HEK293T (cell line): Measurements from ENCODE around the gene KRTAP5-7.

ENCODE experiments used
- CTCF ChIA-PET: fragments of 350-600 bp; formaldehyde crosslinking; extraction: SDS; loops from one replicate; lab custom pipeline; 2021; ENCODE audit warnings: antibody characterized with exemption, inconsistent platforms; lab: Yijun Ruan, JAX
- POLR2A ChIA-PET: fragments of 350-600 bp; formaldehyde crosslinking; extraction: SDS; loops from one replicate; lab custom pipeline; 2020; ENCODE audit warnings: antibody characterized with exemption, inconsistent platforms; lab: Yijun Ruan, JAX
- DNase-seq: peaks from one replicate; pipeline ENCODE4 v3.0.0; 2012; ENCODE audit warnings: mixed read lengths; ENCODE audit errors: extremely low spot score
- ARNT ChIP-seq: fragments of 450-650 bp; IDR thresholded peaks from 2 replicates; pipeline ENCODE4 v1.6.1; 2017; ENCODE audit warnings: mild to moderate bottlenecking
- BHLHE40 ChIP-seq: fragments of 450-650 bp; IDR thresholded peaks from 2 replicates; pipeline ENCODE4 v1.6.1; 2016; ENCODE audit warnings: mild to moderate bottlenecking, moderate library complexity, borderline replicate concordance
- CTBP1 ChIP-seq: fragments of 450-650 bp; IDR thresholded peaks from 2 replicates; pipeline ENCODE4 v1.6.1; 2016; ENCODE audit warnings: borderline replicate concordance
- ELF4 ChIP-seq: fragments of 450-650 bp; IDR thresholded peaks from 2 replicates; pipeline ENCODE4 v1.6.1; 2017; ENCODE audit warnings: antibody characterized with exemption
- FOXA1 ChIP-seq: fragments of 450-650 bp; IDR thresholded peaks from 2 replicates; pipeline ENCODE4 v1.6.1; 2016; ENCODE audit warnings: mild to moderate bottlenecking
- FOXK2 ChIP-seq: fragments of 450-650 bp; IDR thresholded peaks from 2 replicates; pipeline ENCODE4 v1.6.1; 2016; ENCODE audit warnings: mild to moderate bottlenecking
- FOXM1 ChIP-seq: fragments of 450-650 bp; IDR thresholded peaks from 2 replicates; pipeline ENCODE4 v1.6.1; 2017; ENCODE audit warnings: mild to moderate bottlenecking, borderline replicate concordance
- HDGF ChIP-seq: fragments of 450-650 bp; IDR thresholded peaks from 2 replicates; pipeline ENCODE4 v1.6.1; 2017; ENCODE audit warnings: antibody characterized with exemption, borderline replicate concordance
- L3MBTL2 ChIP-seq: fragments of 450-650 bp; conservative IDR thresholded peaks from 2 replicates; pipeline ENCODE4 v1.6.1; 2016; ENCODE audit warnings: mild to moderate bottlenecking
- LEF1 ChIP-seq: fragments of 450-650 bp; IDR thresholded peaks from 2 replicates; pipeline ENCODE4 v1.6.1; 2017; ENCODE audit warnings: mild to moderate bottlenecking, borderline replicate concordance
- NFRKB ChIP-seq: fragments of 450-650 bp; IDR thresholded peaks from 2 replicates; pipeline ENCODE4 v1.6.1; 2016; ENCODE audit warnings: mild to moderate bottlenecking, moderate library complexity
- PKNOX1 ChIP-seq: fragments of 450-650 bp; IDR thresholded peaks from 2 replicates; pipeline ENCODE4 v1.6.1; 2016
- SP1 ChIP-seq: fragments of 450-650 bp; IDR thresholded peaks from 2 replicates; pipeline ENCODE4 v1.6.1; 2017
- SUZ12 ChIP-seq: fragments of 450-650 bp; IDR thresholded peaks from 2 replicates; pipeline ENCODE4 v1.6.1; 2016; ENCODE audit warnings: mild to moderate bottlenecking
- TARDBP ChIP-seq: fragments of 450-650 bp; IDR thresholded peaks from 2 replicates; pipeline ENCODE4 v1.6.1; 2016
- ZNF384 ChIP-seq: fragments of 450-650 bp; IDR thresholded peaks from 2 replicates; pipeline ENCODE4 v1.6.1; 2016

KRTAP5-7 gene

GRCh38 chr11:71495286-71496230 lies 31.5 kb upstream of the KRTAP5-7 start:
- TF ChIP-seq FOXK2 = no peak
- ChIA-PET CTCF (no interaction called here), POLR2A (no interaction called here)

GRCh38 chr11:71496421-71496820 lies 30.6 kb upstream of the KRTAP5-7 start:
- POLR2A ChIA-PET = no interaction called here
- no peak for TF ChIP-seq FOXK2
- TF ChIP-seq CTBP1 = no peak
- no peak for TF ChIP-seq BHLHE40
- TF ChIP-seq LEF1 = no peak
- no peak for TF ChIP-seq L3MBTL2
- no peak for TF ChIP-seq HDGF
- no peak for TF ChIP-seq FOXM1
- TF ChIP-seq FOXA1 = no peak
- no peak for TF ChIP-seq TARDBP
- no peak for TF ChIP-seq PKNOX1
- no peak for TF ChIP-seq NFRKB
- TF ChIP-seq SP1 = no peak
- no peak for TF ChIP-seq ZNF384
- no peak for TF ChIP-seq ARNT
- no peak for TF ChIP-seq SUZ12
- TF ChIP-seq ELF4 = no peak
- DNase-seq = no peak
- CTCF ChIA-PET = no interaction called here

More at GRCh38 chr11:71495286-71496230, 31.5 kb upstream of the KRTAP5-7 start:
- DNase-seq = no peak

- POLR2A ChIA-PET = no interaction called here
- TF ChIP-seq SP1 (no peak), BHLHE40 (no peak), HDGF (no peak), ZNF384 (no peak), TARDBP (no peak), PKNOX1 (no peak), FOXA1 (no peak), ARNT (no peak), LEF1 (no peak), FOXK2 (no peak)
- CTCF ChIA-PET = no interaction called here
- no peak for DNase-seq
These were observed 29.0 kb upstream of the KRTAP5-7 start for GRCh38 chr11:71498091-71498490.

- no peak for DNase-seq
- CTCF ChIA-PET = no interaction called here
- no peak for TF ChIP-seq BHLHE40
- no peak for TF ChIP-seq ELF4
- TF ChIP-seq ARNT = no peak
- TF ChIP-seq SUZ12 = no peak
- POLR2A ChIA-PET = no interaction called here
These were observed 27.9 kb upstream of the KRTAP5-7 start for GRCh38 chr11:71499125-71499524.

GRCh38 chr11:71499546-71499945 lies 27.5 kb upstream of the KRTAP5-7 start:
- ChIA-PET CTCF (no interaction called here), POLR2A (no interaction called here)
- no peak for DNase-seq
- TF ChIP-seq PKNOX1 = no peak
- no peak for TF ChIP-seq FOXK2
- no peak for TF ChIP-seq ZNF384
- TF ChIP-seq SUZ12 = no peak
- TF ChIP-seq BHLHE40 = no peak
- no peak for TF ChIP-seq ARNT
- TF ChIP-seq FOXM1 = no peak
- TF ChIP-seq NFRKB = no peak
- no peak for TF ChIP-seq SP1
- TF ChIP-seq CTBP1 = no peak
- no peak for TF ChIP-seq LEF1
- TF ChIP-seq L3MBTL2 = no peak
- no peak for TF ChIP-seq FOXA1

- ChIA-PET POLR2A (no interaction called here), CTCF (no interaction called here)
- no peak for DNase-seq
- TF ChIP-seq FOXM1 = no peak
- TF ChIP-seq FOXK2 = no peak
- TF ChIP-seq PKNOX1 = no peak
- no peak for TF ChIP-seq ZNF384
- TF ChIP-seq SP1 = no peak
- TF ChIP-seq NFRKB = no peak
- no peak for TF ChIP-seq BHLHE40
- no peak for TF ChIP-seq FOXA1
- no peak for TF ChIP-seq L3MBTL2
- no peak for TF ChIP-seq CTBP1
- no peak for TF ChIP-seq ARNT
These were observed 26.5 kb upstream of the KRTAP5-7 start for GRCh38 chr11:71500601-71501021.
